Measurements from ENCODE around the gene CHIA. TPM values are rescaled to one million over a fixed set of nuclear protein-coding genes. Genes with fewer than 3 reads are reported as not detected.

Gene CHIA
- total RNA-seq, 6 experiments from 2014 or later: not detected

DNA sequence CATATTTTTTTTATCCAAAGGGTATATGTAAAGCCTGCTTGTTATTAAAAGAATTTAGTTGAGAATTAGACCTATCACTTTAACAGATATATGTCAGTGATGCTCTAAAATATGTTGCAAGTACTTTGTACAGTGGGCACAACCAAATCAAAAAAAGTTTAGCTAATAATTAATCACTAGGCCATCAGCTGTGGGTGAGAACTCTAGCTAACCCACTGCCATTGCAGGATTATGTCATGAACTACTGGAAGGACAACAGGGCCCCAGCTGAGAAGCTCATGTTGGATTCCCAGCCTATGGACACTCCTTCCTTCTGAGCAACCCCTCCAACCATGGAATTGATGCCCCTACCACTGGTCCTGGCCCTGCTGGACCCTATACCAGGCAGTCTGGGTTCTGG is 6.8 kb upstream of the CHIA start:
- Mint-ChIP-seq H3K4me1 (ENCODE audit: low read depth) (no peaks in the 10 kb centered on the region), H3K27me3 (ENCODE audit: insufficient read depth) (peaks cover 7% of the 10 kb centered on the region), H3K9me3 (no peaks in the 10 kb centered on the region), H3K36me3 (ENCODE audit: low read depth) (no peaks in the 10 kb centered on the region), H3K27ac (no peak overlapping the region), H3K4me3 (no peak overlapping the region)
- DNase-seq: no peak
- TF ChIP-seq, protein P1, sequence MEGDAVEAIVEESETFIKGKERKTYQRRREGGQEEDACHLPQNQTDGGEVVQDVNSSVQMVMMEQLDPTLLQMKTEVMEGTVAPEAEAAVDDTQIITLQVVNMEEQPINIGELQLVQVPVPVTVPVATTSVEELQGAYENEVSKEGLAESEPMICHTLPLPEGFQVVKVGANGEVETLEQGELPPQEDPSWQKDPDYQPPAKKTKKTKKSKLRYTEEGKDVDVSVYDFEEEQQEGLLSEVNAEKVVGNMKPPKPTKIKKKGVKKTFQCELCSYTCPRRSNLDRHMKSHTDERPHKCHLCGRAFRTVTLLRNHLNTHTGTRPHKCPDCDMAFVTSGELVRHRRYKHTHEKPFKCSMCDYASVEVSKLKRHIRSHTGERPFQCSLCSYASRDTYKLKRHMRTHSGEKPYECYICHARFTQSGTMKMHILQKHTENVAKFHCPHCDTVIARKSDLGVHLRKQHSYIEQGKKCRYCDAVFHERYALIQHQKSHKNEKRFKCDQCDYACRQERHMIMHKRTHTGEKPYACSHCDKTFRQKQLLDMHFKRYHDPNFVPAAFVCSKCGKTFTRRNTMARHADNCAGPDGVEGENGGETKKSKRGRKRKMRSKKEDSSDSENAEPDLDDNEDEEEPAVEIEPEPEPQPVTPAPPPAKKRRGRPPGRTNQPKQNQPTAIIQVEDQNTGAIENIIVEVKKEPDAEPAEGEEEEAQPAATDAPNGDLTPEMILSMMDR (IDR thresholded peaks at IDR 0.05): no peak

DNA sequence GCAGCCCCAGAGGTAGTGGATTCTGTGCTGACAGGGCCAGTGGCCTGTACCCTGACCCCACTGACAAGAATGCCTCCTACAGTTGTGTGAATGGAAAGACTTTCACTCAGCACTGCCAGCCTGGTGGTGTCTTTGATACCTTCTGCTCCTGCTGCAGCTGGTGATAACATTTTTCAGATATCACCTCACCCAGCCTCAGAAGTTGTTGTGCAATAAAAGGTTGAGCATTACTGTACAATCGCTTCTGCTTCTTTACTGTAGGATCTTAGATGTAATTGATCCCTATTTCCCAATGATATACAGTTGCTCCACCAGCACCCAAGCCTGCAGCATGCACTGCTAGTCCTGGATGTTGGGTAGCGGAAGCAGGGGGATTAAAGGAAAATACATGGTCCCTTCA is 4.8 kb upstream of the CHIA start:
- no peak overlapping the region for H3K4me3 Mint-ChIP-seq
- peaks cover 9% of the 10 kb centered on the region; the same call in 1 of the 2 replicates for H3K27me3 Mint-ChIP-seq (ENCODE audit: insufficient read depth)
- no peaks in the 10 kb centered on the region for H3K4me1 Mint-ChIP-seq (ENCODE audit: low read depth)
- H3K36me3 Mint-ChIP-seq (ENCODE audit: low read depth): no peaks in the 10 kb centered on the region
- TF ChIP-seq, protein P1 (IDR thresholded peaks at IDR 0.05): no peak
- DNase-seq: no peak
- no peak overlapping the region for H3K27ac Mint-ChIP-seq
- no peaks in the 10 kb centered on the region for H3K9me3 Mint-ChIP-seq

DNA sequence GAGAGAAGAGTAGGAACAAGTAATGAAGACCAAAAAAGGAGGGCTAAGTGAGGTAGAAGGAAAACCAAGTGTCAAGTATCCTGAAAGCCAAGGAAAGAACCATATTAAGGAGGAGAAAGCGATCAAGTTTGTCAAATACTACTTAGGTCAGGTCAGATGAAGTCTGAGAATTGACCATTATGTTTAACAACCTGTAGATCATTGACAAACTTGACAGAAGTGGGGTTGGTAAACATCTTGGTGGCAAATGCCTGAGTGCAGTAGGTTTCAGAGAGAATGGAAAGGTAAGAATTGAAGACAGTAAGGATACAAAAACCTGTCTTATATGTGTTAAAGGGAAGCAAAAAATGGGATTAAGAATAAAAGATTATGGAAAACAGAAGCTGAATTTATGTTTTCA is 3.7 kb upstream of the CHIA start:
- no peak for DNase-seq

DNA sequence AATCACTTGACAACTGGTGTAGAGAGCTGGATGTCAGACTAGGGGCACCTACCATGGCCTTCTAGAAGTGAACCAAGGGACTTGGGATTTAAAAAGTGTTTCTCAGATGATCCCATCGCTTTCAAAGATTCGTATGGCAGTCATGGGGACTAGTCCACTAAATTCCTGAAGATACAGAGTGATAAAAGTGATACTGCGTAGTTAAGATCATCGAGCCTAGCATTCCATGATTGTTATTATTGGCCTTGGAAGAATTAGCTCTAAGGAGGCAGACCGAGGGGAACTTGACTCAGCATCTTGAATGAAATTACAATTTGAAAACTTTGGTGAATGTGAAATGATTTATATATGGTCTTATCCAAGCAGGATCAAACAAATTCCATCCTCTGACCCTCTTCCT is 1.3 kb upstream of the CHIA start:
- TF ChIP-seq, protein P1 (IDR thresholded peaks at IDR 0.05): no peak
- DNase-seq: no peak
- no peak overlapping the region for H3K27ac Mint-ChIP-seq

More for the DNA sequence above, 3.7 kb upstream of the CHIA start:
- H3K4me1 Mint-ChIP-seq (ENCODE audit: low read depth): no peaks in the 10 kb centered on the region
- H3K4me3 Mint-ChIP-seq: no peak overlapping the region
- no peaks in the 10 kb centered on the region for H3K9me3 Mint-ChIP-seq
- TF ChIP-seq, protein P1 (IDR thresholded peaks at IDR 0.05): no peak
- H3K36me3 Mint-ChIP-seq (ENCODE audit: low read depth): no peaks in the 10 kb centered on the region
- peaks cover 9% of the 10 kb centered on the region for H3K27me3 Mint-ChIP-seq (ENCODE audit: insufficient read depth)
- no peak overlapping the region for H3K27ac Mint-ChIP-seq

DNA sequence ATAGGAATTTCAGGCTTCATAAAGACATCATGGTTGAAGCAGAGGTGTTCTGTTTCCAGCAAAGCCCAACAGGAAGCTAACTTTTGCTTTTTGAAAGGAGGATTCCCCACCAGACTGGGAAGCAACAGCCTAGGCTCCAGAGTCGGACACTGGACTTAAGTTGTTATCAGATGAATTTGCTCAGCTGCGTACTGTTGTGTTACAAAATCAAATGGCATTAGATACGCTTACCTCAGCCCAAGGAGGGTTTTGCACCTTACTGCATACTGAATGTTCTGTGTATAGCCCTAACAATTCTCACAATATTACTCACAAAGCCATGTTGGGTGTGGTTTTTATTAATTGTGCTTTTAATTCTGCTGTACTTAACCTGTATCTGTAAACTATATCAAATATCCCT is 547 bp upstream of the CHIA start:
- Mint-ChIP-seq H3K27ac (no peak overlapping the region), H3K27me3 (ENCODE audit: insufficient read depth) (peaks cover 5% of the 10 kb centered on the region), H3K4me3 (no peak overlapping the region), H3K9me3 (no peaks in the 10 kb centered on the region), H3K4me1 (ENCODE audit: low read depth) (no peaks in the 10 kb centered on the region), H3K36me3 (ENCODE audit: low read depth) (no peaks in the 10 kb centered on the region)
- TF ChIP-seq, protein P1 (IDR thresholded peaks at IDR 0.05): no peak
- DNase-seq: no peak

More for the DNA sequence above, 1.3 kb upstream of the CHIA start:
- Mint-ChIP-seq H3K27me3 (ENCODE audit: insufficient read depth) (peaks cover 5% of the 10 kb centered on the region), H3K4me1 (ENCODE audit: low read depth) (no peaks in the 10 kb centered on the region), H3K4me3 (no peak overlapping the region), H3K9me3 (no peaks in the 10 kb centered on the region), H3K36me3 (ENCODE audit: low read depth) (no peaks in the 10 kb centered on the region)

DNA sequence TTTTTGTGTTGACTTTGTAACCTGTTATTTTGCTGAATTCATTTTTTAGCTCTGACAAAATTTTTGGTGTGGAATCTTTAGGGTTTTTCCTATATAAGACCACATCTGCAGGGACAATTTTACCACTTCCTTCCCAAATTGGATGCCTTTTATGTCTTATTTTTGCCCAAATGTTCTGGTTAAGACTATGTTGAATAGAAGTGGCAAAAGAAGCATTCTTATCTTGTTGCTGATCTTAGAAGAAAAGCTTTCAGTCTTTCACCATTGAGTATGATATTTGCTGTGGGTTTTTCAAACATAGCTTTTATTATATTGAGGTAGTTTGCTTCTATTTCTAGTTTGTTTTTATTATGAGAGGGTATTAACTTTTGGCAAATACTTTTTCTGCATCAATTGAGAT is 3.7 kb downstream of the CHIA start:
- Mint-ChIP-seq H3K9me3 (no peaks in the 10 kb centered on the region), H3K27me3 (ENCODE audit: insufficient read depth) (peaks cover 13% of the 10 kb centered on the region), H3K27ac (no peak overlapping the region), H3K36me3 (ENCODE audit: low read depth) (no peaks in the 10 kb centered on the region), H3K4me1 (ENCODE audit: low read depth) (no peaks in the 10 kb centered on the region), H3K4me3 (no peak overlapping the region)
- TF ChIP-seq, protein P1 (IDR thresholded peaks at IDR 0.05): no peak
- no peak for DNase-seq
